Thoracic aorta (tissue), 2 donors: Measurements from ENCODE around the gene HCRTR2. TPM values are rescaled to one million over a fixed set of nuclear protein-coding genes. Genes with fewer than 3 reads are reported as not detected.
"Not testable (repeated sequence)": the region's sequence is repeated elsewhere in the genome, so short reads cannot be mapped to it uniquely, and the experiment has no call there.

Source experiments
- ATAC-seq: fragments of 150-250 bp; one replicate; pipeline ENCODE4 v1.8.0; 2017; ENCODE audit warnings: low read depth; ENCODE audit not compliant: insufficient number of reproducible peaks, low FRiP score
- DNase-seq: peaks from one replicate; pipeline ENCODE4 v3.0.0-alpha.2; 2020; ENCODE audit warnings: low spot score
- H3K27ac ChIP-seq, 2 donors: fragments of 200-600 bp; sonication (generic); 1 replicate in 1 of 2; 2 replicates in 1 of 2; pipeline ENCODE4 v1.5.1; 2016; ENCODE audit warnings: mild to moderate bottlenecking in 2 of 2, moderate library complexity in 2 of 2
- H3K27me3 ChIP-seq: fragments of 200-600 bp; sonication (generic); replicated peaks from 2 replicates; pipeline ENCODE4 v1.6.0; 2016; ENCODE audit warnings: mild to moderate bottlenecking; ENCODE audit not compliant: insufficient read depth
- H3K36me3 ChIP-seq: fragments of 200-600 bp; sonication (generic); one replicate; pipeline ENCODE4 v1.5.1; 2016
- H3K4me1 ChIP-seq, 2 donors: fragments of 200-600 bp; sonication (generic); 1 replicate in 1 of 2; 2 replicates in 1 of 2; pipeline versions ENCODE4 v1.5.1 to v1.6.0; 2016; ENCODE audit warnings: low read depth in 2 of 2, mild to moderate bottlenecking in 1 of 2; ENCODE audit not compliant: control insufficient read depth in 1 of 2
- H3K4me3 ChIP-seq: fragments of 200-600 bp; sonication (generic); 2 replicates; pipeline ENCODE4 v1.5.1; 2016; ENCODE audit warnings: mild to moderate bottlenecking
- H3K9me3 ChIP-seq: fragments of 200-600 bp; sonication (generic); 2 replicates; pipeline ENCODE4 v1.5.1; 2016
- total RNA-seq, 2 donors: library from RNA; depleted of rRNA; stranded (reverse); fragments of >200 nt; gene quantifications; one replicate each; pipeline versions ENCODE4 v1.1.0 to v1.2.3, GENCODE V29; 2016
- TF ChIP-seq, protein P1 (sequence below): fragments of 200-600 bp; sonication (generic); IDR thresholded peaks from one replicate; pipeline ENCODE4 v1.5.1; 2019; ENCODE audit warnings: antibody characterized with exemption

HCRTR2 gene
- total RNA-seq, 2 donors from 2014 or later = not detected

GRCh38 chr6:55141611-55142010 lies 32.7 kb upstream of the HCRTR2 start:
- Histone ChIP-seq H3K27ac (no peak overlapping the region), H3K9me3 (no peaks in the 10 kb centered on the region), H3K4me3 (no peak overlapping the region), H3K27me3 (no peaks in the 10 kb centered on the region), H3K36me3 (no peaks in the 10 kb centered on the region), H3K4me1 (no peaks in the 10 kb centered on the region)
- TF ChIP-seq, protein P1, sequence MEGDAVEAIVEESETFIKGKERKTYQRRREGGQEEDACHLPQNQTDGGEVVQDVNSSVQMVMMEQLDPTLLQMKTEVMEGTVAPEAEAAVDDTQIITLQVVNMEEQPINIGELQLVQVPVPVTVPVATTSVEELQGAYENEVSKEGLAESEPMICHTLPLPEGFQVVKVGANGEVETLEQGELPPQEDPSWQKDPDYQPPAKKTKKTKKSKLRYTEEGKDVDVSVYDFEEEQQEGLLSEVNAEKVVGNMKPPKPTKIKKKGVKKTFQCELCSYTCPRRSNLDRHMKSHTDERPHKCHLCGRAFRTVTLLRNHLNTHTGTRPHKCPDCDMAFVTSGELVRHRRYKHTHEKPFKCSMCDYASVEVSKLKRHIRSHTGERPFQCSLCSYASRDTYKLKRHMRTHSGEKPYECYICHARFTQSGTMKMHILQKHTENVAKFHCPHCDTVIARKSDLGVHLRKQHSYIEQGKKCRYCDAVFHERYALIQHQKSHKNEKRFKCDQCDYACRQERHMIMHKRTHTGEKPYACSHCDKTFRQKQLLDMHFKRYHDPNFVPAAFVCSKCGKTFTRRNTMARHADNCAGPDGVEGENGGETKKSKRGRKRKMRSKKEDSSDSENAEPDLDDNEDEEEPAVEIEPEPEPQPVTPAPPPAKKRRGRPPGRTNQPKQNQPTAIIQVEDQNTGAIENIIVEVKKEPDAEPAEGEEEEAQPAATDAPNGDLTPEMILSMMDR = no peak
- DNase-seq = no peak
- no peak for ATAC-seq

DNA sequence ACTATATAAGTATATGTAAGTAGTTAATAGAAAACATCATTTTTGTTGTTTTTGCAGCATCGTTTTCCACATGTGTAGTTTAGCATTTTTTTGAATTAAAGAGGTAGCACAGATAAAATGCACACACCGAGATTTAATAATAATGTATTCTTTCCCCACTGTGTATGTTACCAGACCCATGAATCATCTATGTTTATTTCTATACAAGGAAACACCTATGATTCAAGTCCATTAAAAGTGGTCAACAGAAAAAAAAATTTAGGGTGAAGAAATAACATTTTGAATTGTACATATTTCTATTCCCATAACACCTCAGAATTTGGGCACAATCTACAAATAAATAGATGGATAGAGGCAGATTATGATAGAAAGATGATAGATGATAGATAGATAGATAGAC lies 31.7 kb upstream of the HCRTR2 start:
- no peaks in the 10 kb centered on the region for H3K4me1 ChIP-seq
- H3K27ac ChIP-seq = no peak overlapping the region
- H3K27me3 ChIP-seq = no peaks in the 10 kb centered on the region
- ATAC-seq (no peak), DNase-seq (no peak)
- H3K4me3 ChIP-seq = no peak overlapping the region
- TF ChIP-seq, protein P1 = no peak
- H3K9me3 ChIP-seq = no peaks in the 10 kb centered on the region
- no peaks in the 10 kb centered on the region for H3K36me3 ChIP-seq

DNA sequence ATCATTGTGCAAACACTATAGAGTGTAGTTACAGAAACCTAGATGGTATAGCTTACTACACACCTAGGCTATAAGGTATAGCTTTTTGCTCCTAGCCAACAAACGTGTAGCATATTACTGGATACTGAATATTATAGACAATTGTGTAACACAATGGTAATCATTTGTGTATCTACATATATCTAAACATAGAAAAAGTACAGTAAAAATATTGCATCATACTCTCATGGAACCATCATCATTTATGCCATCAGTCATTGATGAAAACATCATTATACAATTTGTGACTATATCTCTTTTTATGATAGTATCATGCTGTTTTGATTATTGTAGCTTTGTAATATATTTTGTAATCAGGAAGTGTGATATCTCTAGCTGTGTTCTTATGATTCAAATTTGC lies 21.0 kb upstream of the HCRTR2 start:
- ATAC-seq = no peak
- TF ChIP-seq, protein P1 = no peak
- no peaks in the 10 kb centered on the region for H3K27me3 ChIP-seq
- H3K4me3 ChIP-seq = no peak overlapping the region
- no peak overlapping the region for H3K27ac ChIP-seq
- no peaks in the 10 kb centered on the region for H3K9me3 ChIP-seq
- no peak for DNase-seq
- no peaks in the 10 kb centered on the region for H3K36me3 ChIP-seq
- no peaks in the 10 kb centered on the region for H3K4me1 ChIP-seq

DNA sequence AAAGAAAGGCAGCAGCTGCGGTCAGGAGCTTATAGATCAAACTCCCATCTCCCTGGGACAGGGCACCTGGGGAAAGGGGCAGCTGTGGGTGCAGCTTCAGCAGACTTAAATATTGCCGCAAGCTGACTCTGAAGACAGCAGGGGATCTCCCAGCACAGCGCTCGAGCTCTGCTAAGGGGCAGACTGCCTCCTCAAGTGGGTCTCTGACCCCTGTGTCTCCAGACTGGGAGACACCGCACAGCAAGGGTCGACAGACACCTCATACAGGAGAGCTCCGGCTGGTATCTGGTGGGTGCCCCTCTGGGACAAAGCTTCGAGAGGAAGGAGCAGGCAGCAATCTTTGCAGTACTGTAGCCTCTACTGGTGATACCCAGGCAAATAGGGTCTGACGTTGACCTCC lies 15.5 kb upstream of the HCRTR2 start:
- H3K4me3 ChIP-seq, H3K9me3 ChIP-seq, ATAC-seq, H3K27me3 ChIP-seq, DNase-seq, H3K4me1 ChIP-seq, H3K36me3 ChIP-seq, H3K27ac ChIP-seq: not testable (repeated sequence)

DNA sequence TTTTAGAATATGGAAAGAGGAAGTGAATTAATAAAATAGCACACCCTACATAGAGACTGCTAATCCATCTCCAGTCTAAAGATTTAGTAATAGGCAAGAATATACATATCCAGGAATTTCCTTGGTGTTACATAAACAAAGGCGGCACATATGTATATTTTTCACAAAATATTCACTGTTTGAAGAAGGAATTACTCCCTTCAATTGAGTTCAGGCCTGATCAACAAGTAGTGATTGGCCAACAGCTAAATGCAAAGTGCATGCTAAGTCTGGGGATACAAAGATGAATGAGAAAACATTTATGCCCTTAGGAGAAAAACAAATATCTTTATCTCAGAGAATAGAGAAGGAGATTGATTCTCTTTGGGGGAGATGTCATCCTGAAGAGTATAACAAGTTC lies 6.5 kb upstream of the HCRTR2 start:
- Histone ChIP-seq H3K27ac (no peak overlapping the region), H3K4me3 (no peak overlapping the region), H3K9me3 (no peaks in the 10 kb centered on the region), H3K4me1 (no peaks in the 10 kb centered on the region), H3K36me3 (no peaks in the 10 kb centered on the region), H3K27me3 (no peaks in the 10 kb centered on the region)
- TF ChIP-seq, protein P1 = no peak
- ATAC-seq = no peak
- DNase-seq = no peak
